GM19025 (cell line): ENCODE data around the gene PTPRN2.
"Not testable (repeated sequence)": the region's sequence is repeated elsewhere in the genome, so short reads cannot be mapped to it uniquely, and the experiment has no call there.

Experiments
- ATAC-seq: cut with Tn5 transposase; IDR thresholded peaks from one replicate; pipeline ENCODE4 v1.9.1; 2021; ENCODE audit warnings: mild to moderate bottlenecking, low read depth, moderate library complexity; ENCODE audit not compliant: unreplicated experiment

The PTPRN2 gene

GRCh38 chr7:158318511-158318913 is 269.1 kb downstream of the PTPRN2 start:
- ATAC-seq, result no peak

- no peak for ATAC-seq
Observed at GRCh38 chr7:158317238-158318205, 270.1 kb downstream of the PTPRN2 start.

DNA sequence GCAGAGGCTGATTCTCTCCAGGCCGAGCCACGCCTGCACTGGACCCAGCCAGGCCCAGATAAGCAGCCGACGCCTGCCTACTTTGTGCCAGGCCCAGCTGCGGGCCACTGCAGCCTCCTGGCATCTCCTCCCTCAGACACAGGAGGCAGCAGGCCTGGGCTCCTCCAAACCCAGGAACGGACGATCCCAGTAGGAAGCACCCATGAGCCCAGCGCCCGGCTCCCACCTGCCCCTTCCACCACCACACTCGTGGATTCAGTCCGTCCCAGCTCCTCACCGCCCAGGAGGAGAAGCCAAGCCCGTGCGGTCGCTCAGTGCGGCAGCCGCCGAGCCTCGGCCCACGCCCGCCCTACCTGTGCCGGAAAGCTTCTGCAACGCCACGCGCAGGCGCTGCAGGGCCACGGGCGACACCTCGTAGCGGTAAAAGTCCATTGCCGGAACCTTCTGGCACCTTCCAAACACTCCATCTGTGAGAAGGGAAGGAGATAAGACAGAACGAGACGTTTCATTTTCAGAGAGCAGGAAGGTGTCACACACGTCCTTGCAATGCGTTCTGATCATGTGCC is 271.1 kb downstream of the PTPRN2 start:
- no peak for ATAC-seq

- ATAC-seq, result no peak
Observed at GRCh38 chr7:158315881-158316280, 271.7 kb downstream of the PTPRN2 start.

DNA sequence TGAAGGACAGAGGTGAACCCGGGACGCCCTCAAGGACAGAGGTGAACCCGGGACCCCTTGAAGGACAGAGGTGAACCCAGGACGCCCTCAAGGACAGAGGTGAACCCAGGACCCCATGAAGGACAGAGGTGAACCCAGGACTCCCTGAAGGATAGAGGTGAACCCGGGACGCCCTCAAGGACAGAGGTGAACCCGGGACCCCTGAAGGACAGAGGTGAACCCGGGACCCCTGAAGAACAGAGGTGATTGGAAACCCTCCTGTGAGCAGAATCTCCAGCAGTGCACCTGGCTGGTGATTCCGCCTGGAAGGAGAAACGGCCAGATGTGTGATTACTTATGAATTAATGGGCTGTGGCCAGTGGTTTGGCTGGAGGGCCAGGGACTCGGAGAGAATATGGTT is 272.3 kb downstream of the PTPRN2 start:
- no peak for ATAC-seq

- no peak for ATAC-seq
Observed at GRCh38 chr7:158314394-158314793, 273.2 kb downstream of the PTPRN2 start.

- ATAC-seq, result no peak
Observed at GRCh38 chr7:158313931-158314330, 273.7 kb downstream of the PTPRN2 start.

DNA sequence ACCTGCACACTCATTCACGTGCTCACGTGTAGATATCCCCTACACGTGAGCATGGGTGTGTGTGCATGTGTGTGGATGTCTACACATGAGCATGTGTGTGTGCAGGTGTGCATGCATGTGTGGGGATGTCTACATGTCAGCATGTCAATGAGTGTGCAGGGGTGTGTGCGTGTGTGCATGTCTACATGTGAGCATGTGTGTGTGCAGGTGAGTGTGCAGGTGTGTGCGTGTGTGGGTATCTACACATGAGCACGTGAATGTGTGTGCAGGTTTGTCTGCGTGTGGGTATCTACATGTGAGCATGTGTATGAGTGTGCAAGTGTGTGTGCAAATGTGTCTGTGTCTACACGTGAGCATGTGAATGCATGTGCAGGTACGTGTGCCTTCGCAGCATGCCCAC is 274.8 kb downstream of the PTPRN2 start:
- ATAC-seq, result no peak

- no peak for ATAC-seq
Observed at GRCh38 chr7:158311791-158312190, 275.8 kb downstream of the PTPRN2 start.

DNA sequence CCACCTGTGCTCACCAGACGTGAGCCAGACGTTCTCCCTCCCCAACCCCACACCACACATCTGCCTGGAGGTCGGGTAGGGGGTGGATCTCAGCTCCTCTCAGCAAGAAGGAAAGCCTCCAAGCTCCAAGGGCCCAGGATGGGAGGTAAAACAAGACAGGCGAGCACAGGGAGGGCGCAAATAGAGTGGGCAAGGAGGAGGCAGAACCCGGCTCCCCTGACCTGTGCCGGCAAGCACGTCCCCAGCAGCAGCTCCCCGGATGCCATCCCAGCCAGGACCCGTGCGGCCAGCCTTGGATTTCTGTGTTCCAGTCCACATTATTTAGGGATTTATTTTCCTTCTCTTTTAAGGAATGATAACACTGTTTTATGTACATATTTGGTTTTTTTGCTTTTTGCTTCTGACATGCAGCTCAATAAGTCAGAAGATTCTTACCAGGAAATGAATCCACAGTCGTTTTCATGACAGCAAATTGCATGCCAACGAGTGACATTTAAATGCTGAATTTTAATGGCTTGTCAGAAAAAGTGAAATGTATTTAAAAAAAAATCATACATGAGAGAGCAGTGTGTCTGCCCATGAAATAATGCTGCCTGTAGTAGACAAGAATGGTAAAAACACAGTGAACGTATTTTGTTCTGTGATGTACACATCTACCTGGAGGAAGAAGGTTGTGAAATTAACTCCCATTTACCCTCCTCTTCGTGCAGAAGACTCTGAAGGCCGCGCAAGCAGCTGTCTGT is 276.5 kb downstream of the PTPRN2 start:
- ATAC-seq, result no peak

DNA sequence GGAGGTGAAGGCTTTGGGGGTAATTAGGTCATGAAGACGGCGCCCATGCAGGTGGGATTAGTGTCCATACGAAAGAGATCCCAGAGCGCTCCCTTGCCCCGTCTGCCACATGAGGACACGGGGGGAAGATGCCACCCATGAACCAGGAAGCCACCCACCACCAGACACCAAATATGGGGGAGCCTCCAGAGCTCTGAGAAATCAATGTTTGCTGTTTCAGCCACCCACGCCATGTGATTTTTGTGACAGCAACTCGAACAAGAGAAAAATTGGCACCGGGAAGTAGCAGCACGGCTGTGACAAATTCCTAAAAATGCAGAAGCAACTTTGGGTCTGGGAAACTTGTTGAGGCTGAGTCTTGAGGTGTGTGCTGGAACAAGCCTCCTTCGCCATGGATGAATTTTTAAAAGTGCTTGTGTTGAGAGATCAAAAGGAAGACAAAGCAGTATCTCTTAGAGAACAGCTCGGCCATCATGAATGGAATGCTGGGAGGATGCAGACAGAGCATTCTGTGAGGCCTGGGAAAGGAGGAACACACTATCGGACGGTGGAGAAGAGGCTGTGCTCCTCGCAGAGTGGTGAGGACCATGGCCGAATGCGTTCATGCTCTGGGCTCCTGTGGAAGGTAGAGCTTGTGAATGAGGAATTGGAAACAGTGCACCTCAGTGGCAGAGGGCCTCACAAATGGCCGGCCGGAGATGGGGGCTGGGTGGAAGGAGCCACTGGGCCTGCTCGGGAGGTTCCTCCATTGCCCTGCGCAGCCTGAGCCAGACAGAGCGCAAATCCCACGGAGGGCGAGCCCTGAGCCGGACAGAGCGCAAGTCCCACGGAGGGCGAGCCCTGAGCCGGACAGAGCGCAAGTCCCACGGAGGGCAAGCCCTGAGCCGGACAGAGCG is 277.5 kb downstream of the PTPRN2 start:
- ATAC-seq, result no peak

DNA sequence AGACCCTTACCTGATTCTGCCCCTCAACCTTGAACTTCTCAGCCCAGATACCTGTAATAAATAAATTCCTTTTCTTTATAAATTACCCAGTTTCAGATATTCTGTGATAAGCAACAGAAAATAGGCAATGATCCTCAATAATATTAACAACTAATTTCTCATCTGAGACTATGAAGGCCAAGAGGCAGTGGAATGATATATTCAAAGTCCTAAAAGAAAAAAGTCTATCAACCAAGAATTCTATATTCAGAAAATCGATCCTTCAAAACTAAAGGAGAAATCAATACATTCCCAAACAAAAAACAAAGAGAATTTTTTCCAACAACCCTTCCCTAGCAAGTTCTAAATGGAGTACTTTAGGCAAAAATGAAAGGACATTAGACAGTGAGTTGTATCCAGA is 279.6 kb downstream of the PTPRN2 start:
- no peak for ATAC-seq

DNA sequence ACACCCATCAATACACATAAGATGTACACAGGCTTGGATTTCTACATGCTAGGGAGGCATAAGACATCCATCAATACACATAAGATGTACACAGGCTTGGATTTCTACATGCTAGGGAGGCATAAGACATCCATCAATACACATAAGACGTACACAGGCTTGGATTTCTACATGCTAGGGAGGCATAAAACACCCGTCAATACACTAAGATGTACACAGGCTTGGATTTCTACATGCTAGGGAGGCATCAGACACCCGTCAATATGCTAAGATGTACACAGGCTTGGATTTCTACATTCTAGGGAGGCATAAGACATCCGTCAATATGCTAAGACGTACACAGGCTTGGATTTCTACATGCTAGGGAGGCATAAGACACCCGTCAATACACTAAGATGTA is 283.6 kb downstream of the PTPRN2 start:
- ATAC-seq, result not testable (repeated sequence)

DNA sequence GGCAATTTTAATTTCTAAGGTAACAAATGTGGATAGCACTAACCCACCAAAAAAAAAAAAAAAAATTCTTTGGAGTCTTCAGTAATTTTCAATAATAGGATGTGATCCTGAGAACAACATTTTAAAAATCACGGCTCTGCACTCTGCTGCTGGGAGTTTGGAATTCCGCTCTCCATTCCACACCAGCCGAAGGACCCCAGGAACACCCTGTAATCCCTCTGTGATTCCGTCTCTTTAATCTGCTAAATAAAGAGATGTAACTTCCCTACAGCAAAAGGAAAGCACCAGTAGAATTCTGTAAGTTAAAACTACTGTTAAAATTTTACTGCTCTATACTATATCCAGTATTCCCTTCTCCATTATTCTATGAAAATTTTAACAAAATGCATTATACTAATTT is 284.5 kb downstream of the PTPRN2 start:
- ATAC-seq, result no peak

DNA sequence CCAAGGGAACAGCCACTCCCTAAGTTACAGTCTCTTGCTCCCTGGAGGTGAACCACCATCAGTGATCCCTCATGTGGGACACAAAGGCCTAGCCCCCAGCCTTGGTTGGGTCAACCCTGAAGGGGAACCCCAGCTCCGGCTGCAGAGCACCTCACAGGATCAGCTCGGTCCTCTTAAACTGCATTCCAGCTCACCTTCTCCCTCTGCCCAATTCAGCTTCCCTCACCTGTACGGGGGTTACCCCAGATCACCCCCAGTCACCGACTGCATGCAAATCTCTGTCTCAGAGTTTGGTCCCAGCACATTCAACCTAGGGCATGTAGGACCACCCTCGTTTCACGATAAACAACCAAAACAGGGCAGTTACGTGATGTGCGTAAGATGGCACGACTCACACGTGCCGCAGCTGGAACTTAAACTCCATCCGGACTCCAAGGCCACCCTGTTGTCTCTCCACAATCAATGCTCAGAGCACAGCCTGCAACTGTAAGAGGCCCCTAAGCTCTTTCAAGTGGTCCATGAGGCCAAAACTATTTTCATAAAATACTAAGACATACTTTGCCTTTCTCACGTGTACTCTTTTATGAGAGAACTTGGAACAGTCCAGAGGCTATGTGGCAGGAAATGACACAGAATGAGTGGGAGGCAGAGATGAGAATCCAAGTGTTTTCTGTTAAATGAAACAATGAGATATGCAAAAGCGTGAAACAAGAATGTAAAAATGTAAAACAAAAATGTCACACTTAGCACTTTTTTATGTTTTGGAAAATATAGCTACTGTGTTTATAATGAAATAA is 285.2 kb downstream of the PTPRN2 start:
- no peak for ATAC-seq

DNA sequence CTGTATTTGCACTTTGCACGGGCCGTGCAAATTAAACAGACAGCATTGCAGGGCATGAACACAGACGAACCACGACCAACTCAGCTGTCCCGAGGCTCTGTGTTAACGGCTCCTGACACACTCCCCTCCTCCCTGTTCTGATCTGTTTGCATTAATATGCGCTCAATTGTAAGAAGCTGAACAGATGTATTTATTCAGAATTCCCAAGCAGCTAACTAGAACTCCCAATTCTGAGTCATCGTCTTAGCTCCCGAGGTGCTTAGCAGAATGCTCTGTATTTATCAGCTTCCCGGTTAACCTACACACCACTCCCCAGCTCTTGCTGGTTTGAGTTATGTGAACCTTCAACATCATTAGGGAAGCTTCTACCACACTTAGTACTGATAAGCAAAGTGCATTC is 286.4 kb downstream of the PTPRN2 start:
- ATAC-seq, result no peak

GRCh38 chr7:158300427-158300826 is 287.2 kb downstream of the PTPRN2 start:
- ATAC-seq, result no peak

- ATAC-seq, result no peak
Observed at GRCh38 chr7:158299607-158300006, 288.0 kb downstream of the PTPRN2 start.

- no peak for ATAC-seq
Observed at GRCh38 chr7:158296798-158297104, 290.9 kb downstream of the PTPRN2 start.
